Brain microvascular endothelial cell (primary cell): ENCODE results near the gene OGDH.
"Not testable (repeated sequence)": the region's sequence is repeated elsewhere in the genome, so short reads cannot be mapped to it uniquely, and the experiment has no call there.

Experiments used
- DNase-seq: peaks from one replicate; pipeline ENCODE4 v3.0.0-alpha.2; 2020
- H3K27ac ChIP-seq: fragments of 250-450 bp; sonication (Bioruptor Pico); 2 replicates; pipeline ENCODE4 v1.5.1; 2020; ENCODE audit warnings: mild to moderate bottlenecking, moderate library complexity
- H3K27me3 ChIP-seq: fragments of 250-450 bp; sonication (Bioruptor Pico); replicated peaks from 2 replicates; pipeline ENCODE4 v1.5.1; 2020; ENCODE audit warnings: mild to moderate bottlenecking
- H3K36me3 ChIP-seq: fragments of 250-450 bp; sonication (Bioruptor Pico); replicated peaks from 2 replicates; pipeline ENCODE4 v1.5.1; 2020; ENCODE audit warnings: mild to moderate bottlenecking
- H3K4me3 ChIP-seq: 2 replicates; pipeline ENCODE4 v1.5.1; 2011; ENCODE audit warnings: low read depth, mild to moderate bottlenecking, control low read depth, low read length, moderate library complexity
- CTCF ChIP-seq: IDR thresholded peaks from 2 replicates; pipeline ENCODE4 v1.5.1; 2011; ENCODE audit warnings: low read depth, mild to moderate bottlenecking, moderate library complexity, low read length, control low read depth, inconsistent platforms; ENCODE audit errors: missing control alignments
- in situ Hi-C: cut with HindIII; loops from 2 replicates; pipeline ENCODE4 v1.10.0; 2017; ENCODE audit warnings: low sequenced_read_pairs, low pct_ligation_motif_present

The OGDH gene

GRCh38 chr7:44695756-44696155 lies 89.3 kb downstream of the OGDH start:
- no peak overlapping the region for H3K4me3 ChIP-seq
- H3K27me3 ChIP-seq: no peaks in the 10 kb centered on the region
- TF ChIP-seq CTCF: no peak
- H3K36me3 ChIP-seq: peaks cover 52% of the 10 kb centered on the region
- in situ Hi-C loops: no loop called here
- H3K27ac ChIP-seq: no peak overlapping the region
- DNase-seq: no peak

GRCh38 chr7:44696728-44697127 lies 90.3 kb downstream of the OGDH start:
- no peak overlapping the region for H3K4me3 ChIP-seq
- H3K27me3 ChIP-seq: no peaks in the 10 kb centered on the region
- peaks cover 54% of the 10 kb centered on the region for H3K36me3 ChIP-seq
- no peak for DNase-seq
- in situ Hi-C loops: no loop called here
- H3K27ac ChIP-seq: no peak overlapping the region
- no peak for TF ChIP-seq CTCF

GRCh38 chr7:44697136-44698045 lies 91.0 kb downstream of the OGDH start:
- Histone ChIP-seq H3K36me3 (peaks cover 59% of the 10 kb centered on the region), H3K27ac (no peak overlapping the region), H3K4me3 (no peak overlapping the region), H3K27me3 (no peaks in the 10 kb centered on the region)
- in situ Hi-C loops: no loop called here
- no peak for TF ChIP-seq CTCF
- no peak for DNase-seq

GRCh38 chr7:44698046-44698580 lies 91.7 kb downstream of the OGDH start:
- Histone ChIP-seq H3K36me3 (peaks cover 63% of the 10 kb centered on the region), H3K4me3 (no peak overlapping the region), H3K27me3 (no peaks in the 10 kb centered on the region), H3K27ac (no peak overlapping the region)
- no peak for TF ChIP-seq CTCF
- no peak for DNase-seq
- in situ Hi-C loops: no loop called here

- H3K27me3 ChIP-seq, in situ Hi-C loops, H3K4me3 ChIP-seq, H3K27ac ChIP-seq, DNase-seq: not testable (repeated sequence)
- peaks cover 56% of the 10 kb centered on the region for H3K36me3 ChIP-seq
These were observed 93.2 kb downstream of the OGDH start for GRCh38 chr7:44699598-44699997.

- TF ChIP-seq CTCF: no peak
- no peak for DNase-seq
- Histone ChIP-seq H3K36me3 (peaks cover 54% of the 10 kb centered on the region), H3K4me3 (no peak overlapping the region), H3K27ac (no peak overlapping the region), H3K27me3 (no peaks in the 10 kb centered on the region)
- in situ Hi-C loops: no loop called here
These were observed 93.9 kb downstream of the OGDH start for GRCh38 chr7:44700322-44700721.

GRCh38 chr7:44703391-44703790 lies 97.0 kb downstream of the OGDH start:
- in situ Hi-C loops, DNase-seq, H3K27me3 ChIP-seq, H3K27ac ChIP-seq, H3K4me3 ChIP-seq: not testable (repeated sequence)
- peaks cover 39% of the 10 kb centered on the region for H3K36me3 ChIP-seq
